Fibroblast of villous mesenchyme (primary cell): Measurements from ENCODE around the gene HEMGN. TPM values are rescaled to one million over a fixed set of nuclear protein-coding genes. Genes with fewer than 3 reads are reported as not detected.

Source experiments
- DNase-seq: peaks from one replicate; pipeline ENCODE4 v3.0.0-alpha.2; 2010; ENCODE audit warnings: low read depth
- H3K4me3 ChIP-seq: 2 replicates; pipeline ENCODE4 v1.5.1; 2011; ENCODE audit warnings: low read depth, mild to moderate bottlenecking, low read length
- CTCF ChIP-seq: IDR thresholded peaks from 2 replicates; pipeline ENCODE4 v1.5.1; 2012; ENCODE audit warnings: low read depth, mild to moderate bottlenecking, low read length; ENCODE audit not compliant: insufficient read depth
- total RNA-seq: library from RNA; depleted of rRNA; stranded (reverse); fragments of >200 nt; gene quantifications from 2 replicates; pipeline ENCODE4 v1.2.3, GENCODE V29; 2012

The HEMGN gene
- total RNA-seq, 1 donor: not detected

GRCh38 chr9:97921959-97922724, 15.8 kb downstream of the HEMGN start, which contains the start of gene TRMO:
TSS of gene TRMO (minus strand) at chr9:97922500. CDS start at chr9:97922493, 7 bp downstream.
- peak within 1 kb of the TSS; percentile 79 for H3K4me3 ChIP-seq
- peak; percentile 99 for DNase-seq
- peak; percentile 61 for TF ChIP-seq CTCF

- DNase-seq: no peak
- no peak overlapping the region for H3K4me3 ChIP-seq
- TF ChIP-seq CTCF: no peak
These were observed 18.7 kb downstream of the HEMGN start for GRCh38 chr9:97919217-97919813.

- no peak overlapping the region for H3K4me3 ChIP-seq
- no peak for DNase-seq
- TF ChIP-seq CTCF: no peak
These were observed 19.4 kb downstream of the HEMGN start for GRCh38 chr9:97918611-97919010.

- no peak overlapping the region for H3K4me3 ChIP-seq
- DNase-seq: no peak
- TF ChIP-seq CTCF: no peak
These were observed 26.0 kb downstream of the HEMGN start for GRCh38 chr9:97911970-97912369.

- no peak for DNase-seq
- H3K4me3 ChIP-seq: no peak overlapping the region
- TF ChIP-seq CTCF: no peak
These were observed 26.4 kb downstream of the HEMGN start for GRCh38 chr9:97911528-97911927.

- no peak overlapping the region for H3K4me3 ChIP-seq
- no peak for TF ChIP-seq CTCF
- no peak for DNase-seq
These were observed 27.6 kb downstream of the HEMGN start for GRCh38 chr9:97910357-97910756.
